Endothelial cell of umbilical vein (primary cell): Measurements from ENCODE around the gene ITPR1. TPM values are rescaled to one million over a fixed set of nuclear protein-coding genes. Genes with fewer than 3 reads are reported as not detected.
A peak's percentile ranks its signal among the peaks of the same experiment; 100 is the strongest.

ENCODE experiments used
- BruUV-seq: library from RNA; stranded (reverse); fragments of 400-500 nt; replicated peaks from 2 replicates; lab custom pipeline; 2021; lab: Mats Ljungman, UMichigan
- CTCF ChIA-PET: fragments of 300-600, 350-600 bp; sonication (Branson Sonifier 250); formaldehyde crosslinking; loops from one replicate; lab custom pipeline; 2021; ENCODE audit warnings: antibody characterized with exemption, inconsistent platforms; lab: Charles Lee
- POLR2A ChIA-PET: fragments of 300-600, 350-600 bp; sonication (Branson Sonifier 250); formaldehyde crosslinking; loops from one replicate; lab custom pipeline; 2021; ENCODE audit warnings: antibody characterized with exemption, inconsistent platforms; lab: Charles Lee
- DNase-seq: peaks from one replicate; pipeline ENCODE4 v3.0.0-alpha.2; 2011; ENCODE audit warnings: low read depth, low spot score
- FAIRE-seq: peaks from 2 replicates; lab custom pipeline; 2011; peaks lifted over from hg19 to GRCh38; lab: Jason Lieb, UNC
- H2AFZ ChIP-seq: 2 replicates; pipeline ENCODE4 v1.6.0; 2012; ENCODE audit warnings: low read depth, low read length, control low read depth, inconsistent platforms
- H3K27ac ChIP-seq: 2 replicates; pipeline ENCODE4 v1.5.1; 2011; ENCODE audit warnings: low read depth, mild to moderate bottlenecking, control low read depth, low read length, moderate library complexity; ENCODE audit not compliant: insufficient read depth
- H3K27me3 ChIP-seq, 2 experiments: 2 replicates each; pipeline versions ENCODE4 v1.6.0 to v1.6.1; 2011; ENCODE audit warnings: low read length in 2 of 2, mixed read lengths in 1 of 2; ENCODE audit not compliant: control insufficient read depth in 2 of 2, insufficient read depth in 2 of 2
- H3K36me3 ChIP-seq, 2 experiments: 2 replicates in 1 of 2; 3 replicates in 1 of 2; pipeline ENCODE4 v1.5.1; 2011; ENCODE audit warnings: low read length in 2 of 2, mild to moderate bottlenecking in 1 of 2, moderate library complexity in 1 of 2; ENCODE audit not compliant: control insufficient read depth in 2 of 2, insufficient read depth in 2 of 2; ENCODE audit errors: extremely low read depth in 1 of 2
- H3K4me1 ChIP-seq: 3 replicates; pipeline ENCODE4 v1.5.1; 2011; ENCODE audit warnings: mild to moderate bottlenecking, low read length; ENCODE audit not compliant: control insufficient read depth, insufficient read depth; ENCODE audit errors: extremely low read depth
- H3K4me2 ChIP-seq: 2 replicates; pipeline ENCODE4 v1.6.1; 2011; ENCODE audit warnings: low read length, control low read depth, mixed read lengths; ENCODE audit not compliant: insufficient read depth
- H3K4me3 ChIP-seq, 3 experiments: fragments of 200-600 bp in 1 of 3; sonication (generic), shearing (Covaris generic) in 1 of 3; replicated peaks in 1 of 3; 2 replicates each; pipeline ENCODE4 v1.5.1; 2011 to 2016; ENCODE audit warnings: control low read depth in 3 of 3, low read length in 3 of 3, mild to moderate bottlenecking in 2 of 3, inconsistent platforms in 1 of 3, low read depth in 1 of 3, moderate library complexity in 1 of 3; ENCODE audit not compliant: insufficient read depth in 1 of 3
- H3K79me2 ChIP-seq: 2 replicates; pipeline ENCODE4 v1.6.0; 2012; ENCODE audit warnings: low read length, inconsistent platforms; ENCODE audit not compliant: control insufficient read depth, insufficient read depth
- H3K9ac ChIP-seq: replicated peaks from 2 replicates; pipeline ENCODE3; 2011; ENCODE audit warnings: low read length, control low read depth; ENCODE audit not compliant: insufficient read depth; ENCODE audit errors: extremely low read depth
- H3K9me1 ChIP-seq: replicated peaks from 3 replicates; pipeline ENCODE4 v1.6.0; 2011; ENCODE audit warnings: mild to moderate bottlenecking, low read length; ENCODE audit not compliant: control insufficient read depth, insufficient read depth; ENCODE audit errors: extremely low read depth
- H3K9me3 ChIP-seq: replicated peaks from 2 replicates; pipeline ENCODE4 v1.5.1; 2012; ENCODE audit warnings: low read length, inconsistent platforms; ENCODE audit not compliant: control insufficient read depth, insufficient read depth
- H4K20me1 ChIP-seq: replicated peaks from 2 replicates; pipeline ENCODE3; 2011; ENCODE audit warnings: mild to moderate bottlenecking, low read length; ENCODE audit not compliant: control insufficient read depth, insufficient read depth; ENCODE audit errors: extremely low read depth
- EZH2 ChIP-seq: IDR thresholded peaks from 2 replicates; pipeline ENCODE4 v1.6.1; 2012; ENCODE audit warnings: borderline replicate concordance, low read depth, mild to moderate bottlenecking, moderate library complexity, low read length, inconsistent platforms; ENCODE audit not compliant: severe bottlenecking
- GATA2 ChIP-seq: IDR thresholded peaks from 2 replicates; pipeline ENCODE4 v1.7.0; 2011; ENCODE audit warnings: low read depth, mild to moderate bottlenecking, moderate library complexity, mixed read lengths, low read length; ENCODE audit not compliant: insufficient read length, insufficient read depth
- JUN ChIP-seq: IDR thresholded peaks from 2 replicates; pipeline ENCODE4 v1.6.1; 2011; ENCODE audit warnings: borderline replicate concordance, low read depth; ENCODE audit not compliant: insufficient read length, insufficient read depth
- dilution Hi-C: fragments of 300-500 bp; cut with MboI; formaldehyde crosslinking; loops from one replicate; pipeline ENCODE4 v1.15.0; 2019; ENCODE audit warnings: low sequenced_read_pairs; ENCODE audit not compliant: extremely low pct_ligation_motif_present
- intact Hi-C: fragments of 100-400 bp; cut with micrococcal nuclease; formaldehyde crosslinking; loops from one replicate; pipeline ENCODE4 v1.10.0; 2022
- polyA plus RNA-seq, 4 experiments: library from polyadenylated mRNA; depleted of rRNA in 3 of 4; stranded (reverse) in 3 of 4; unstranded in 1 of 4; fragments of >200 nt; gene quantifications; 2 replicates each; pipeline versions ENCODE4 v1.2.1 to v1.2.3, GENCODE V29; 2011 to 2012; ENCODE audit warnings: missing spikeins in 1 of 4
- total RNA-seq: library from RNA; stranded (reverse); gene quantifications from 2 replicates; pipeline ENCODE4 v1.2.3, GENCODE V29; 2021

ITPR1 gene
- total and polyA plus RNA-seq, 2 donors (not counting 3 experiments of a cell fraction or from before 2014, with no cell fraction given) = 5.1 to 16.1 TPM

- DNase-seq (no peak), FAIRE-seq (peak; percentile 33)
- Histone ChIP-seq H3K4me1 (peaks cover 2% of the 10 kb centered on the region), H3K79me2 (no peaks in the 10 kb centered on the region), H3K4me2 (no peak overlapping the region), H3K9ac (no peak overlapping the region), H3K9me1 (no peaks in the 10 kb centered on the region), H3K27me3 (no peaks in the 10 kb centered on the region), H3K27ac (no peak overlapping the region), H4K20me1 (no peaks in the 10 kb centered on the region), H3K36me3 (no peaks in the 10 kb centered on the region), H3K9me3 (no peaks in the 10 kb centered on the region), H3K4me3 (no peak overlapping the region), H2AFZ (no peak overlapping the region)
- TF ChIP-seq EZH2 = no peak
- TF ChIP-seq JUN = no peak
- ChIA-PET CTCF (interaction anchor here (1.0 to 1.3 kb wide), 3 partner anchors 12 to 249 kb away, joined by 3 to 4 read pairs (median 4); no protein-coding TSS in a partner anchor), POLR2A (no interaction called here)
- BruUV-seq = no TSS peak
- intact Hi-C loops = no loop called here
- dilution Hi-C loops = no loop called here
Observed at GRCh38 chr3:4599612-4600011, 106.5 kb downstream of the ITPR1 start.

GRCh38 chr3:4600493-4600892, 107.3 kb downstream of the ITPR1 start:
- DNase-seq (no peak), FAIRE-seq (no peak)
- no peak overlapping the region for H3K4me2 ChIP-seq
- ChIA-PET CTCF (no interaction called here), POLR2A (no interaction called here)
- no peak overlapping the region for H3K9ac ChIP-seq
- dilution Hi-C loops = no loop called here
- no peak overlapping the region for H2AFZ ChIP-seq
- H4K20me1 ChIP-seq = no peaks in the 10 kb centered on the region
- H3K27ac ChIP-seq = no peak overlapping the region
- H3K4me3 ChIP-seq = no peak overlapping the region
- H3K9me3 ChIP-seq = no peaks in the 10 kb centered on the region
- H3K27me3 ChIP-seq = no peaks in the 10 kb centered on the region
- intact Hi-C loops = no loop called here
- TF ChIP-seq GATA2 (no peak), EZH2 (no peak)
- no peaks in the 10 kb centered on the region for H3K9me1 ChIP-seq
- H3K36me3 ChIP-seq = no peaks in the 10 kb centered on the region
- no TSS peak for BruUV-seq
- H3K79me2 ChIP-seq = no peaks in the 10 kb centered on the region
- peaks cover 2% of the 10 kb centered on the region for H3K4me1 ChIP-seq
